Type B pancreatic cell (in vitro differentiated cells): Measurements from ENCODE around the gene DPYSL4. TPM values are rescaled to one million over a fixed set of nuclear protein-coding genes. Genes with fewer than 3 reads are reported as not detected.

Source experiments
- DNase-seq: peaks from one replicate; pipeline ENCODE4 v3.0.0; 2021; ENCODE audit warnings: mixed read lengths; ENCODE audit not compliant: unreplicated experiment; ENCODE audit errors: extremely low spot score
- H3K27ac Mint-ChIP-seq: 2 replicates; pipeline ENCODE4 v1.8.0; 2021; ENCODE audit warnings: mild to moderate bottlenecking, mixed read lengths
- H3K27me3 Mint-ChIP-seq: 2 replicates; pipeline ENCODE4 v1.8.0; 2021; ENCODE audit warnings: mixed read lengths
- H3K36me3 Mint-ChIP-seq: 2 replicates; pipeline ENCODE4 v1.8.0; 2021; ENCODE audit warnings: mixed read lengths
- H3K4me1 Mint-ChIP-seq: one replicate; pipeline ENCODE4 v1.8.0; 2021; ENCODE audit warnings: mixed read lengths; ENCODE audit not compliant: unreplicated experiment
- H3K4me3 Mint-ChIP-seq: 2 replicates; pipeline ENCODE4 v1.8.0; 2021; ENCODE audit warnings: mild to moderate bottlenecking, mixed read lengths
- H3K9me3 Mint-ChIP-seq: 2 replicates; pipeline ENCODE4 v1.8.0; 2021; ENCODE audit warnings: mixed read lengths
- CTCF ChIP-seq: fragments of 200-600 bp; sonication (generic); conservative IDR thresholded peaks from 2 replicates; pipeline ENCODE4 v1.5.0; 2021; ENCODE audit warnings: antibody characterized with exemption, mild to moderate bottlenecking
- total RNA-seq: library from RNA; stranded (reverse); gene quantifications from 2 replicates; pipeline ENCODE4 v1.2.1, GENCODE V29; 2021; ENCODE audit warnings: low replicate concordance

DPYSL4 gene
- total RNA-seq, 1 donor from 2014 or later: 61.9 TPM

DNA sequence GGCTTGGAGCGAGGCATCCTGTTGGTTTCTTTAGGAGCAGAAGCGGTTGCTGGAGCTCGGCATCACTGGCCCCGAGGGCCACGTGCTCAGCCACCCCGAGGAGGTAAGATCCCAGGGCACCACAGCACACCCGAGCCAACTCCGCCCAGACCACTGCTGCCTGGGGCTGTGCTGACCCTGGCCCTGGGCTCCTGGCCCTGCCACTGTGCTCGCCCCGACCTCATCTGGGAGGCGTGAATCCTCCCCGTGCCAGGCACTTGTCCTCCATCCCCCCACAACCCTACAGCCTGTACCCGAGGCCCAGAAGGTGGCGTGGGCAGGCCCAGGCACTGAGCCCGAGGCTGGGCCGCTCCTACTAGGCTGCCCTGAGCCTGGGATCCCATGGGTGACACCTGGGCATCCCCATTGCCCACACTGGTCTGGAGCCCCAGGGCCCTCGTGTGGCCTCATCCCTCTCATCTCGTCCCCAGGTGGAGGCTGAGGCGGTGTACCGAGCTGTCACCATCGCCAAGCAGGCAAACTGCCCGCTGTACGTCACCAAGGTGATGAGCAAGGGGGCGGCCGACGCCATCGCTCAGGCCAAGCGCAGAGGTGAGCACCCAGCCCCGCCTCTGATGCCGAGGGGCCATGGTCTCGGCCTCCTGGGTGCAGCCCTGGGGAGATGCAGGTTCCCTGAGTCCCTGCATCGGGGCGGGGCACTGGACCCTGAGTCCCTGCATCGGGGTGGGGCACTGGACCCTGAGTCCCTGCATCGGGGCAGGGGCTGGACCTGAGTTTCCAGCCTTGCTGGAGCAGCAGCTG, 11.8 kb downstream of the DPYSL4 start:
- no peak for TF ChIP-seq CTCF
- no peaks in the 10 kb centered on the region for H3K4me1 Mint-ChIP-seq
- no peak overlapping the region for H3K27ac Mint-ChIP-seq
- no peaks in the 10 kb centered on the region for H3K27me3 Mint-ChIP-seq
- DNase-seq: no peak
- H3K36me3 Mint-ChIP-seq: no peaks in the 10 kb centered on the region
- H3K9me3 Mint-ChIP-seq: no peaks in the 10 kb centered on the region
- H3K4me3 Mint-ChIP-seq: no peak overlapping the region

DNA sequence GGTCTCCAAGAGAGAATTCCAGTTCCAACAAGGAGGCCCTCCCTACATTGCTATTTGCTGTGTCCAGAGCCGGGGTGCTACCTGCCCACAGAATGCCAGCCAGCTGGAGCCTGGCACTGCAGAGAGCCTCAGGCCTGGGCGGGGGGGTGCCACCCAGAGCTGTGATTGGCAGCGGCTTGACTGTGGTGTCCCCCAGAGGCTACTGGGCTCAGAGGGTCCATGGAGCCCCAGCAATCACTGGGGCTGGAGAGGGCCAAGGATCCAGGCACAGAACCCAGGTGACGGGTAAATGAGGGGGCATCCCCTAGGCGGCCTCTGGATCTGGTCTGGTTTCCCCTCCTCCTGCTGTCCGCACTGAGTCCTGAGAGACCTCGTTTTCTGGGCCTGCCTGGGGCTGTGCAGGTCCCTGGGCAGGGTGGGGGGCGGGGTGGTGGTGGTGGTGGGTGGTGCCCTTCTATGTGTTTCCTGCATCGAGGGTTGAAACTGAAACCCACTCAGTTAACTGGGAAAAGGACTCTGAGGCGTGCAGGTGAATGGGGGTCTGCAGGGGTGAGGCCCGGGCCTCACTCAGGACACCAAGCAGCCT, 12.6 kb downstream of the DPYSL4 start:
- no peaks in the 10 kb centered on the region for H3K9me3 Mint-ChIP-seq
- no peak overlapping the region for H3K27ac Mint-ChIP-seq
- H3K4me1 Mint-ChIP-seq: no peaks in the 10 kb centered on the region
- DNase-seq: no peak
- H3K4me3 Mint-ChIP-seq: no peak overlapping the region
- no peak for TF ChIP-seq CTCF
- H3K36me3 Mint-ChIP-seq: no peaks in the 10 kb centered on the region
- no peaks in the 10 kb centered on the region for H3K27me3 Mint-ChIP-seq

DNA sequence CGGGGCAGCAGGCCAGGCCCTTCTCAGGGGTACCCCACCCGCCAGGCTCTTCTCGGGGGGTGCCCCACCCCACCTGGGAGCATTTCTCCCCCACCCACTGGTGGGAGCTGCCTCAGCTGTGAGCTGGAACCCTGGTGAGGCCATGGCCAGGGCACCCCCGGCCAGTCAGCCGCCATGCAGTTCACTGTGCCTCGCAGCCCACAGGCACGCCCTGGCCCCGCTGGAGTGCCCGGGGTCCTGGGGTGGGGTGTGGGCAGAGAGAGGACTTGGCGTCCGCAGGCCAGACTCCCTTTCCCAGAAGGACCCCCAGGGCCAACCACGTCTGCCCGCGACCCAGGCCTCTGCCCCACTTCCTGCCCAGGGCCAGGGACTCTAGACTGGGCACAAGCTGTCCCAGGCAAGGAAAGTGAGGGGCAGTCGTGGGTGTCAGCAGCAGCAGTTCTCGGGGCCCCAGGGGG, 13.1 kb downstream of the DPYSL4 start:
- no peak for TF ChIP-seq CTCF
- Mint-ChIP-seq H3K4me1 (no peaks in the 10 kb centered on the region), H3K9me3 (no peaks in the 10 kb centered on the region), H3K36me3 (no peaks in the 10 kb centered on the region), H3K27me3 (no peaks in the 10 kb centered on the region), H3K27ac (no peak overlapping the region), H3K4me3 (no peak overlapping the region)
- no peak for DNase-seq

DNA sequence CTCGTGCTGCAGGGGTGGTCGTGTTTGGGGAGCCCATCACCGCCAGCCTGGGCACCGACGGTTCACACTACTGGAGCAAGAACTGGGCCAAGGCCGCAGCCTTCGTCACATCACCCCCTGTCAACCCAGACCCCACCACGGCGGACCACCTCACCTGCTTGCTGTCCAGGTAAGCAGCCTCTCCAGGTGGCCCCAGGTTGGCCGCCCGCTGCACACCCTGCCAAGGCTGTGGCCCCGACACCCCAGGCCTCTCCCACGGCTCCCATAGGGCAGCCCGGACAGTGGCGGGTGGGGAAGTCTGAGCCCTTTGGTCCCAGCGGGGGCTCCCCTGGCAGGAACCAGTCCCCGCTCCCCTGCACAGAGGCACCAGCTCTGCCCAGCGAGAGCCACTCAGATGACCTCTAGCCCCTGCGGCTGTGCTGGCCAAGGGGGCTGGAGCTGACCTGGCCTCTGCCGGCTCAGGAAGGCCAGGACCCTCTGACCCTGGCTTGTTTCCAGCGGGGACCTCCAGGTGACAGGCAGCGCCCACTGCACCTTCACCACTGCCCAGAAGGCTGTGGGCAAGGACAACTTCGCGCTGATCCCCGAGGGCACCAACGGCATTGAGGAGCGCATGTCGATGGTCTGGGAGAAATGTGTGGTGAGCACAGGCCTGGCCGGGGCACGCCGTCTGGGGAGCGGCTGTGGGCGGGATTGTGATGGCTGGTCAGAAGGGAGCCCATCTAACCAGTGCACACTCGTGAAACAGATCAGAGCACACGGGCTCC, 13.8 kb downstream of the DPYSL4 start:
- Mint-ChIP-seq H3K36me3 (no peaks in the 10 kb centered on the region), H3K4me1 (no peaks in the 10 kb centered on the region), H3K27me3 (no peaks in the 10 kb centered on the region), H3K9me3 (no peaks in the 10 kb centered on the region), H3K27ac (no peak overlapping the region), H3K4me3 (no peak overlapping the region)
- no peak for TF ChIP-seq CTCF
- no peak for DNase-seq

DNA sequence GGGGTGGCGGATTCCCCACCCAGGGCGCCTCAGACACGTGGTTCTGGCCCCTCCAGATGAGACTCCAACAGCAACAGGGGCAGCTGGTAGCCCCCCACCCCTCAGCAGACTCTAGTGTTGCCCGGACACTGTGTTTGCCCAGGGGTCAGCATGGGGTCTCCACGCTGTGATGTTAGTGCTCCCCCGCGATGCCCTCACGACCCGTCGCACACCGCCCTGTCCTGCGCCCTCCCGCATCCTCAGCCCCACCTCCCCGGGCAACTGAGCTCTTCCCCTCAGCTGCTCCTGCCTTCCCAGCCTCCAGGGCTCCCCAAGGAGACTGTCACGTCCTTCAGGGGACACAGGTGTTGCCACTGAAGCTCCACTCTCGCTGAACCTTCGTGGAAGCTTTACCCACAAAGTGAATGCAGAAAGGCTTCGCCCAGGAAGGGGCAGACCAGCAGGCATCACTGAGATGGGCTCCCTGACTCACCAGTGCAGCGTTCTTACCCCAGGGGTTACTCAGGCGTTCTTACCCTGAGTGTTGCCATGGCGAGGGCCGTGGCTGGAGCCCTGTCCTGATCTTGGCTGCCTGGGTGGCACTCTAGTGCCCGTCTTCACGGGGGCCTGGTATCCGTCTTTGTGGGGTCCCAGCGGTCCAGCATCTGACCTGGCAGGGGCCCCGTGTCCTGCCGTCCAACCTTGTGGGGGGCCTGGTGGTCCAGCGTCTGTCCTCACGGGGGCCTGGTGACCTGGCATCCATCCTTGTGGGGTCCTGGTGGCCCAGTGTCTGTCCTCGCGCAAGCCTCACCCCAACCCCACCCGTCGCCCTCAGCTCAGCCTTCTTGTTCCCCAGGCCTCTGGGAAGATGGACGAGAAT, 14.6 kb downstream of the DPYSL4 start:
- TF ChIP-seq CTCF: no peak

More for the DNA sequence above, 14.6 kb downstream of the DPYSL4 start:
- Mint-ChIP-seq H3K4me3 (no peak overlapping the region), H3K27ac (no peak overlapping the region), H3K4me1 (no peaks in the 10 kb centered on the region), H3K27me3 (no peaks in the 10 kb centered on the region), H3K36me3 (no peaks in the 10 kb centered on the region), H3K9me3 (no peaks in the 10 kb centered on the region)
- DNase-seq: no peak
